Gastroesophageal sphincter (tissue), 3 donors: ENCODE data around the gene IL4I1.

Source experiments
- POLR2A ChIP-seq, 2 donors: fragments of 450-650 bp; IDR thresholded peaks; one replicate each; pipeline ENCODE4 v1.6.1; 2017; ENCODE audit warnings: antibody characterized with exemption in 2 of 2, mild to moderate bottlenecking in 2 of 2, moderate library complexity in 1 of 2
- TF ChIP-seq, protein P1 (sequence below), 4 experiments: fragments of 200-600 bp in 2 of 4; fragments of 450-650 bp in 2 of 4; sonication (generic) in 1 of 4; IDR thresholded peaks; one replicate each; pipeline ENCODE4 v1.5.1; 2017 to 2019; ENCODE audit warnings: antibody characterized with exemption in 4 of 4, mild to moderate bottlenecking in 2 of 4, moderate library complexity in 2 of 4

- TF ChIP-seq, protein P1, sequence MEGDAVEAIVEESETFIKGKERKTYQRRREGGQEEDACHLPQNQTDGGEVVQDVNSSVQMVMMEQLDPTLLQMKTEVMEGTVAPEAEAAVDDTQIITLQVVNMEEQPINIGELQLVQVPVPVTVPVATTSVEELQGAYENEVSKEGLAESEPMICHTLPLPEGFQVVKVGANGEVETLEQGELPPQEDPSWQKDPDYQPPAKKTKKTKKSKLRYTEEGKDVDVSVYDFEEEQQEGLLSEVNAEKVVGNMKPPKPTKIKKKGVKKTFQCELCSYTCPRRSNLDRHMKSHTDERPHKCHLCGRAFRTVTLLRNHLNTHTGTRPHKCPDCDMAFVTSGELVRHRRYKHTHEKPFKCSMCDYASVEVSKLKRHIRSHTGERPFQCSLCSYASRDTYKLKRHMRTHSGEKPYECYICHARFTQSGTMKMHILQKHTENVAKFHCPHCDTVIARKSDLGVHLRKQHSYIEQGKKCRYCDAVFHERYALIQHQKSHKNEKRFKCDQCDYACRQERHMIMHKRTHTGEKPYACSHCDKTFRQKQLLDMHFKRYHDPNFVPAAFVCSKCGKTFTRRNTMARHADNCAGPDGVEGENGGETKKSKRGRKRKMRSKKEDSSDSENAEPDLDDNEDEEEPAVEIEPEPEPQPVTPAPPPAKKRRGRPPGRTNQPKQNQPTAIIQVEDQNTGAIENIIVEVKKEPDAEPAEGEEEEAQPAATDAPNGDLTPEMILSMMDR (IDR thresholded peaks at IDR 0.05), result no peak
- TF ChIP-seq POLR2A (IDR thresholded peaks at IDR 0.05), result no peak
Measured at GRCh38 chr19:49863935-49864320, 32.8 kb downstream of the IL4I1 start.
